ENCODE data around the gene TBCD. TPM values are rescaled to one million over a fixed set of nuclear protein-coding genes. Genes with fewer than 3 reads are reported as not detected.

Gene TBCD
- polyA plus RNA-seq, 1 experiment: 38.6 TPM

GRCh38 chr17:82734987-82735866 is 16.6 kb upstream of the TBCD start, which contains the start of gene FN3K:
TSS of gene FN3K (plus strand) at chr17:82735615. CDS start at chr17:82735637, 22 bp downstream.
- CTCF ChIA-PET: interaction anchor here (0.6 kb wide), 1 partner anchor 11 kb away, joined by 3 read pairs; no protein-coding TSS in a partner anchor

GRCh38 chr17:82736511-82737185 is 15.2 kb upstream of the TBCD start:
- DNase-seq (ENCODE audit: low read depth): no peak
- CTCF ChIA-PET: no interaction called here
- POLR2A ChIA-PET: no interaction called here
- peaks cover 5% of the 10 kb centered on the region for H3K36me3 ChIP-seq (ENCODE audit: control insufficient read depth, insufficient read depth, low read length)
- no peak overlapping the region for H3K4me3 ChIP-seq (ENCODE audit: low read depth, low read length)
- no peak for TF ChIP-seq CTCF (IDR thresholded peaks at IDR 0.05; ENCODE audit: insufficient read depth, low read depth, low read length)
- H3K27me3 ChIP-seq (ENCODE audit: control insufficient read depth, insufficient read depth, low read length): no peaks in the 10 kb centered on the region

More at GRCh38 chr17:82734987-82735866, 16.6 kb upstream of the TBCD start, which contains the start of gene FN3K:
- no peak for TF ChIP-seq CTCF (IDR thresholded peaks at IDR 0.05; ENCODE audit: insufficient read depth, low read depth, low read length)
- POLR2A ChIA-PET: no interaction called here
- no peak for DNase-seq (ENCODE audit: low read depth)
- Histone ChIP-seq H3K27me3 (ENCODE audit: control insufficient read depth, insufficient read depth, low read length) (no peaks in the 10 kb centered on the region), H3K4me3 (ENCODE audit: low read depth, low read length) (peak within 1 kb of the TSS; percentile 61), H3K36me3 (ENCODE audit: control insufficient read depth, insufficient read depth, low read length) (0 out of 2 replicates have a peak, but pooled peaks cover 1% of the 10 kb centered on the region)

GRCh38 chr17:82737967-82738877 is 13.6 kb upstream of the TBCD start:
- ChIA-PET POLR2A (no interaction called here), CTCF (no interaction called here)
- TF ChIP-seq CTCF (IDR thresholded peaks at IDR 0.05; ENCODE audit: insufficient read depth, low read depth, low read length): no peak
- DNase-seq (ENCODE audit: low read depth): no peak
- Histone ChIP-seq H3K4me3 (ENCODE audit: low read depth, low read length) (no peak overlapping the region), H3K27me3 (ENCODE audit: control insufficient read depth, insufficient read depth, low read length) (no peaks in the 10 kb centered on the region), H3K36me3 (ENCODE audit: control insufficient read depth, insufficient read depth, low read length) (peaks cover 6% of the 10 kb centered on the region)

- no peak for TF ChIP-seq CTCF (IDR thresholded peaks at IDR 0.05; ENCODE audit: insufficient read depth, low read depth, low read length)
- ChIA-PET CTCF (no interaction called here), POLR2A (no interaction called here)
- peaks cover 8% of the 10 kb centered on the region for H3K36me3 ChIP-seq (ENCODE audit: control insufficient read depth, insufficient read depth, low read length)
- no peak for DNase-seq (ENCODE audit: low read depth)
- H3K27me3 ChIP-seq (ENCODE audit: control insufficient read depth, insufficient read depth, low read length): no peaks in the 10 kb centered on the region
- H3K4me3 ChIP-seq (ENCODE audit: low read depth, low read length): no peak overlapping the region
These were observed 10.7 kb upstream of the TBCD start for GRCh38 chr17:82740906-82741759.
